Hepatocyte (in vitro differentiated cells): ENCODE results near the gene VAPB. TPM values are rescaled to one million over a fixed set of nuclear protein-coding genes. Genes with fewer than 3 reads are reported as not detected.

ENCODE experiments used
- DNase-seq: peaks from one replicate; pipeline ENCODE4 v3.0.0-alpha.2; 2016; ENCODE audit warnings: low spot score
- H2AFZ ChIP-seq: fragments of 200-600 bp; sonication (generic); 2 replicates; pipeline ENCODE4 v1.6.0; 2016; ENCODE audit warnings: antibody characterized with exemption, mild to moderate bottlenecking
- H3K27ac ChIP-seq: fragments of 200-600 bp; sonication (generic); 2 replicates; pipeline ENCODE4 v1.5.1; 2016; ENCODE audit warnings: mild to moderate bottlenecking
- H3K27me3 ChIP-seq: fragments of 200-600 bp; sonication (generic); 2 replicates; pipeline ENCODE4 v1.6.1; 2016
- H3K36me3 ChIP-seq: fragments of 200-600 bp; sonication (generic); replicated peaks from 2 replicates; pipeline ENCODE4 v1.5.1; 2016; ENCODE audit warnings: low read depth; ENCODE audit not compliant: insufficient read depth
- H3K4me1 ChIP-seq: fragments of 200-600 bp; sonication (generic); 2 replicates; pipeline ENCODE4 v1.5.1; 2016; ENCODE audit warnings: mild to moderate bottlenecking, moderate library complexity; ENCODE audit not compliant: insufficient read depth
- H3K4me2 ChIP-seq: fragments of 200-600 bp; sonication (generic); 2 replicates; pipeline ENCODE4 v1.6.0; 2016
- H3K4me3 ChIP-seq: fragments of 200-600 bp; sonication (generic); 2 replicates; pipeline ENCODE4 v1.5.1; 2016; ENCODE audit warnings: mild to moderate bottlenecking
- H3K79me2 ChIP-seq: fragments of 200-600 bp; sonication (generic); 2 replicates; pipeline ENCODE4 v1.6.0; 2017; ENCODE audit warnings: mild to moderate bottlenecking
- H3K9me2 ChIP-seq: fragments of 200-600 bp; sonication (generic); replicated peaks from 2 replicates; pipeline ENCODE4 v1.6.0; 2017; ENCODE audit warnings: mild to moderate bottlenecking; ENCODE audit not compliant: insufficient read depth
- H3K9me3 ChIP-seq: fragments of 200-600 bp; sonication (generic); 2 replicates; pipeline ENCODE4 v1.5.1; 2016; ENCODE audit warnings: low read depth, mild to moderate bottlenecking
- H4K20me1 ChIP-seq: fragments of 200-600 bp; sonication (generic); 2 replicates; pipeline ENCODE4 v1.6.0; 2016; ENCODE audit warnings: mild to moderate bottlenecking; ENCODE audit not compliant: insufficient read depth, poor library complexity, severe bottlenecking
- EZH2 ChIP-seq: fragments of 200-600 bp; sonication (generic); IDR thresholded peaks from 2 replicates; pipeline ENCODE4 v1.6.1; 2016; ENCODE audit warnings: antibody characterized with exemption, mild to moderate bottlenecking, borderline replicate concordance
- EZH2phosphoT487 ChIP-seq: fragments of 200-600 bp; sonication (generic); IDR thresholded peaks from one replicate; pipeline ENCODE4 v1.6.1; 2018; ENCODE audit warnings: antibody characterized with exemption, mild to moderate bottlenecking, low read depth, moderate library complexity; ENCODE audit not compliant: unreplicated experiment, severe bottlenecking
- WGBS: methylation state at CpG from one replicate; pipeline ENCODE4 v1.1.6; 2016; ENCODE audit warnings: low lambda C conversion rate; ENCODE audit errors: missing lambda C conversion rate; 5-methylcytosine and 5-hydroxymethylcytosine counted together
- polyA plus RNA-seq: library from polyadenylated mRNA; unstranded; fragments of >200 nt; fragmentation: Nextera tagmentation; extraction: Ambion mirVana; gene quantifications from 2 replicates; pipeline ENCODE4 v1.2.1, GENCODE V29; 2016
- total RNA-seq: library from RNA; depleted of rRNA; stranded (reverse); fragments of >200 nt; gene quantifications from 2 replicates; pipeline ENCODE4 v1.2.3, GENCODE V29; 2014
- TF ChIP-seq, protein P1 (sequence below): fragments of 200-600 bp; sonication (generic); IDR thresholded peaks from 2 replicates; pipeline ENCODE4 v1.5.1; 2016; ENCODE audit warnings: antibody characterized with exemption, mild to moderate bottlenecking; ENCODE audit not compliant: poor library complexity

Gene VAPB
- total and polyA plus RNA-seq, 2 experiments from 2014 or later: 32.1 to 49.6 TPM

DNA sequence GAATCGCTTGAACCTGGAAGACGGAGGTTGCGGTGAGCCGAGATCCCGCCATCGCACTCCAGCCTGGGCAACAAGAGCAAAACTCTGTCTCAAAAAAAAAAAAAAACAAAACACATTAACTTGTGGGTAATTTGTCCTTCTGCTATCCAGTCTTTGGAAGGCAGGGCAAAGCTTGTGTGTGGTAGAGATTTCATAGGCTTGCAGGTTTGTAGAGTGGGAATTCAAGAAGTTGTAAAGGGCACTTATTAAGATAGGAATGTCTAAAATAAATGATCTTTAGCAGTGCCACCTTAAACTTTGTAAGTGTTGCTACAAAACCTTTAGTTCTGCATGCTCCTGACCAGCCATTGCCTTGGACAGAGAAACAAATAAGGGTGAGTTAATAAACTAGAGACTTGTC is 8.4 kb downstream of the VAPB start:
- no peak overlapping the region for H2AFZ ChIP-seq
- no peak for DNase-seq
- H3K79me2 ChIP-seq: peaks cover 100% of the 10 kb centered on the region
- H3K27me3 ChIP-seq: no peaks in the 10 kb centered on the region
- no peak overlapping the region for H3K27ac ChIP-seq
- no peak overlapping the region for H3K4me3 ChIP-seq
- no peaks in the 10 kb centered on the region for H3K36me3 ChIP-seq
- H3K9me2 ChIP-seq: no peaks in the 10 kb centered on the region
- H3K4me2 ChIP-seq: no peak overlapping the region
- H3K4me1 ChIP-seq: no peaks in the 10 kb centered on the region
- 90% methylated on average over 6 of the region's 6 CpGs for WGBS
- H3K9me3 ChIP-seq: no peaks in the 10 kb centered on the region
- H4K20me1 ChIP-seq: peaks cover 83% of the 10 kb centered on the region
- no peak for TF ChIP-seq EZH2
- no peak for TF ChIP-seq EZH2phosphoT487
- TF ChIP-seq, protein P1, sequence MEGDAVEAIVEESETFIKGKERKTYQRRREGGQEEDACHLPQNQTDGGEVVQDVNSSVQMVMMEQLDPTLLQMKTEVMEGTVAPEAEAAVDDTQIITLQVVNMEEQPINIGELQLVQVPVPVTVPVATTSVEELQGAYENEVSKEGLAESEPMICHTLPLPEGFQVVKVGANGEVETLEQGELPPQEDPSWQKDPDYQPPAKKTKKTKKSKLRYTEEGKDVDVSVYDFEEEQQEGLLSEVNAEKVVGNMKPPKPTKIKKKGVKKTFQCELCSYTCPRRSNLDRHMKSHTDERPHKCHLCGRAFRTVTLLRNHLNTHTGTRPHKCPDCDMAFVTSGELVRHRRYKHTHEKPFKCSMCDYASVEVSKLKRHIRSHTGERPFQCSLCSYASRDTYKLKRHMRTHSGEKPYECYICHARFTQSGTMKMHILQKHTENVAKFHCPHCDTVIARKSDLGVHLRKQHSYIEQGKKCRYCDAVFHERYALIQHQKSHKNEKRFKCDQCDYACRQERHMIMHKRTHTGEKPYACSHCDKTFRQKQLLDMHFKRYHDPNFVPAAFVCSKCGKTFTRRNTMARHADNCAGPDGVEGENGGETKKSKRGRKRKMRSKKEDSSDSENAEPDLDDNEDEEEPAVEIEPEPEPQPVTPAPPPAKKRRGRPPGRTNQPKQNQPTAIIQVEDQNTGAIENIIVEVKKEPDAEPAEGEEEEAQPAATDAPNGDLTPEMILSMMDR: no peak

DNA sequence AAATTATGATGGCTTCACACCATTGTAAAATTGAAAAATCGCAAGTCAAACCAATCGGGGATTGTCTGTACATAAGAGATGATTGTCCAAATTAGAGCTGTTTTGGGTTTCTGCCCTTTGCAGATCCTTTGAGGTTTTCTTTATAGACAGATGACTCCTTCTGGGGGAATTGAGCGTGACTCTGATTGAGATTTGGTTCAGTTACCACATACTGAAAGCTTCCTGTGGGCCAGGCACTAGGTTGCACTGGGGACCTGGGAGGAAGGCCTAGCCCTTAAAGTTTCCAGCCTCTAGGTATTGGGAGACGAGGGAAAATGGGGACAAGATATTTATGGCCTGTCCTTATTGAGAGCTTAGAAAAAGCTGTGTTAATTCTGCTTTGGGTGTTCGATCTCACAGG is 9.2 kb downstream of the VAPB start:
- peaks cover 86% of the 10 kb centered on the region for H4K20me1 ChIP-seq
- 80% methylated on average over 5 of the region's 5 CpGs for whole genome bisulfite sequencing

DNA sequence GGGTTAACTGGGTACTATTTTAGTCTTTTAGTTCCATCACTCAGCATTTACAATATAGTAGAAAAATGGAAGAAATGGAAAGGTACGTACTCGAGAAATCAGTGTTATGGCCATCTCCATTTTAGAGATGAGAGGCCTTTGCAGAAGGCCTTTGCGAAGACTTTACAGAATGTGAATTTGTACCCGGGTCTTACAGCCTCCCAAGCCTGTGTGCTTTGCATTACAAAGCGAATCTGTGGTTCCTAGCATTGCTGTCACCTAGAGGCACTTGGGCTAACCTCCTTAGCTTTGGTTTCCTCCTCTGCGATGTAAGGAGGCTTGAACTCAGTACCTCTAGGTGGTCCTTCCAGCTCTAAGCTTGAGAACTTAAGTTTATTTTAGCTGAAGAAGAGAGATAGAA is 10.9 kb downstream of the VAPB start:
- 92% methylated on average over 6 of the region's 6 CpGs for WGBS
- Histone ChIP-seq H2AFZ (no peak overlapping the region), H3K79me2 (peaks cover 100% of the 10 kb centered on the region), H3K27ac (no peak overlapping the region), H3K4me1 (no peaks in the 10 kb centered on the region), H3K4me2 (no peak overlapping the region), H4K20me1 (peaks cover 90% of the 10 kb centered on the region), H3K4me3 (no peak overlapping the region), H3K9me2 (no peaks in the 10 kb centered on the region), H3K27me3 (no peaks in the 10 kb centered on the region), H3K9me3 (no peaks in the 10 kb centered on the region), H3K36me3 (no peaks in the 10 kb centered on the region)
- DNase-seq: no peak
- TF ChIP-seq EZH2: no peak
- TF ChIP-seq, protein P1: no peak
- TF ChIP-seq EZH2phosphoT487: no peak

More for the DNA sequence above, 9.2 kb downstream of the VAPB start:
- H3K4me1 ChIP-seq: no peaks in the 10 kb centered on the region
- H3K9me3 ChIP-seq: no peaks in the 10 kb centered on the region
- H3K79me2 ChIP-seq: peaks cover 100% of the 10 kb centered on the region
- TF ChIP-seq EZH2phosphoT487 (no peak), EZH2 (no peak)
- TF ChIP-seq, protein P1: no peak
- H3K27me3 ChIP-seq: no peaks in the 10 kb centered on the region
- no peaks in the 10 kb centered on the region for H3K9me2 ChIP-seq
- H3K27ac ChIP-seq: no peak overlapping the region
- no peak overlapping the region for H3K4me2 ChIP-seq
- H3K4me3 ChIP-seq: no peak overlapping the region
- DNase-seq: no peak
- H3K36me3 ChIP-seq: no peaks in the 10 kb centered on the region
- no peak overlapping the region for H2AFZ ChIP-seq

DNA sequence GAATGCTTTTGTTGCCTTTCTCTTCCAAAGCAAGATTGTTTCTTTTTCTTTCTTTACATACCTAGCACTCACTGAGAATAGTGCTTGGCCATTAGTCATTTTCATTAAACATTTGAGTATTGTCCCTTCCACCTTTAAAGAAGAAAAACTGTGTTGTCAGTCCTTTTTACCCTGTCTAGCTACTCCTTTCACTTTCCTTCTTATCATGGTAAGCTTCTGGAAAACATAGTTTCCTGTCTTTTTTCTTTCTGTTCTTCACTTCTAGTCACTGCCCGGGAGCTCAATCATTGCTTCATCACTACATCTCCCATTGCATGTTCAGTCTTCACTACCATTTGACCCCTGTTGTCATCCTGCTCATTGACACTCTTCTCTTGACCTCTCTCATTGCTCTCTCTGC is 12.1 kb downstream of the VAPB start:
- no peak for DNase-seq
- Histone ChIP-seq H3K27ac (no peak overlapping the region), H3K4me2 (no peak overlapping the region), H3K9me3 (no peaks in the 10 kb centered on the region), H3K4me1 (peaks cover 5% of the 10 kb centered on the region), H3K4me3 (no peak overlapping the region), H3K27me3 (no peaks in the 10 kb centered on the region), H4K20me1 (peaks cover 91% of the 10 kb centered on the region), H3K79me2 (peaks cover 100% of the 10 kb centered on the region), H2AFZ (no peak overlapping the region), H3K9me2 (no peaks in the 10 kb centered on the region), H3K36me3 (no peaks in the 10 kb centered on the region)
- WGBS: 89% methylated on average over 1 of the region's 1 CpG
- TF ChIP-seq EZH2phosphoT487 (no peak), EZH2 (no peak)
- TF ChIP-seq, protein P1: no peak
